ENCODE results near the gene ONECUT2. TPM values are rescaled to one million over a fixed set of nuclear protein-coding genes. Genes with fewer than 3 reads are reported as not detected.

Gene ONECUT2
- total RNA-seq, 2 experiments from 2014 or later, result not detected

DNA sequence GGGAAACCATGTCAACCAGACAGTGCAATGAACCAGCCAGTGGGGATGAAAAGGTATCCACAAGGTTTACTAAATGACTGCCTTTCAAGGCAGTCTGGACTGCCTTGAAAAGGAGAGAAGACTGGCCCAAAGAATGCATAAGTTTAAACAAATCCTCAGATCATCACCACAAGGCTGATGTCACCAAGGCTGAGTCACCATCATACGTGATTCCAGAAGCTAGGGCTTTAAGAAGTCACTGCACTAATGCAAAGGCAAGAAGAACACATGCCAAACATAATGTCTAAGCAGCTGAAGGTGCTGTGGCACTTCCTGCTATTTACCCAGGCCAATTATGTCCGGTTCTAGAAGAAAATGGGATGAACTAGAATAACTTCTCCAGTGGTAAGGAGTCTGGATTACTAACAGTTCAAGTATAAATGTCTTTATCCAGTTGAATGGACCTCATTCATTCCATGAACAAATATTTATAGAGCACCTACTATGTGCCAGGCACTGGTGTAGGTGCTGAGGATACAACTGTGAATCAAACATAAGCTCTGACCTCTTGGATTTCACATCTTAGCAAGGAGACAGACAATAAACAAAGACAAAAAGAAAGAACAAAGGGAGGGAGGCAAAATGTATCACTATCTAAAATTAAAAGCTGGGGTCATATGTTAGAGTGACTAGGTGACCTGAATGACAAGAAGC is 37.6 kb upstream of the ONECUT2 start:
- no peak overlapping the region for H3K4me3 Mint-ChIP-seq

DNA sequence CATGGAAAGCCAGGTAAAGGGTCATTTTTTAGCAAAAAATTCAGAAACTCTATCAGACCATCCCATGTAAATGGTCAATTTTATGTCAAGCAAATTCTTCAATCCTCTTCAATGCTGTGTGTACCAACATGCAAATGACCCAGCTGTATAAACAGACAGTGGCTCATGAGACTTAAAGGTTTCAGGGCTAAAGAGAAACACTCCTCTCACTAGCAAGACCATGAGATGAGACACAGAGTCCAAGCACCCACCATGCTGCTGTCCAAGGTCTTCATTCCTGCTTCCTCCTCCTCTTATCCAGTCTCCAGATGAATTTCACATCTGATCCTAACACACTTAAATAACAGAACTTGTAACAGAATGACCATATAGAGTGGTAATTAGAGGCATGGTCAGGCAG is 30.8 kb upstream of the ONECUT2 start:
- CTCF ChIA-PET, result no interaction called here
- Mint-ChIP-seq H3K9me3 (peaks cover 4% of the 10 kb centered on the region), H3K4me3 (no peak overlapping the region), H3K27me3 (peaks cover 14% of the 10 kb centered on the region), H3K36me3 (ENCODE audit: low read depth) (no peaks in the 10 kb centered on the region), H3K27ac (no peak overlapping the region), H3K4me1 (ENCODE audit: low read depth) (no peaks in the 10 kb centered on the region)
- intact Hi-C loops (cut with micrococcal nuclease), result no loop called here
- DNase-seq (no peak), ATAC-seq (no peak)
- TF ChIP-seq CTCF (IDR thresholded peaks at IDR 0.05), result no peak
- POLR2A ChIA-PET, result interaction anchor here (0.6 kb wide), 2 partner anchors 862 to 1623 kb away, joined by 3 read pairs; no protein-coding TSS in a partner anchor

More for the DNA sequence above, 37.6 kb upstream of the ONECUT2 start:
- DNase-seq (no peak), ATAC-seq (no peak)
- Mint-ChIP-seq H3K9me3 (peaks cover 12% of the 10 kb centered on the region), H3K4me1 (ENCODE audit: low read depth) (no peaks in the 10 kb centered on the region), H3K27me3 (peaks cover 8% of the 10 kb centered on the region), H3K27ac (no peak overlapping the region), H3K36me3 (ENCODE audit: low read depth) (no peaks in the 10 kb centered on the region)
- intact Hi-C loops (cut with micrococcal nuclease), result no loop called here
- TF ChIP-seq CTCF (IDR thresholded peaks at IDR 0.05), result no peak
- CTCF ChIA-PET, result no interaction called here
- POLR2A ChIA-PET, result interaction anchor here (0.6 kb wide), 1 partner anchor 119 kb away, joined by 3 read pairs; no protein-coding TSS in a partner anchor

GRCh38 chr18:57409650-57410049 is 25.5 kb upstream of the ONECUT2 start:
- DNase-seq, result no peak
- Mint-ChIP-seq H3K27ac (no peak overlapping the region), H3K9me3 (peaks cover 4% of the 10 kb centered on the region), H3K4me3 (no peak overlapping the region), H3K4me1 (ENCODE audit: low read depth) (no peaks in the 10 kb centered on the region), H3K27me3 (peaks cover 19% of the 10 kb centered on the region), H3K36me3 (ENCODE audit: low read depth) (no peaks in the 10 kb centered on the region)
- POLR2A ChIA-PET, result no interaction called here
- intact Hi-C loops (cut with micrococcal nuclease), result no loop called here
- CTCF ChIA-PET, result no interaction called here
- TF ChIP-seq CTCF (IDR thresholded peaks at IDR 0.05), result no peak
- no peak for ATAC-seq

GRCh38 chr18:57410749-57411148 is 24.4 kb upstream of the ONECUT2 start:
- POLR2A ChIA-PET, result no interaction called here
- Mint-ChIP-seq H3K4me3 (no peak overlapping the region), H3K27me3 (peaks cover 22% of the 10 kb centered on the region), H3K9me3 (peaks cover 4% of the 10 kb centered on the region), H3K36me3 (ENCODE audit: low read depth) (no peaks in the 10 kb centered on the region), H3K4me1 (ENCODE audit: low read depth) (no peaks in the 10 kb centered on the region), H3K27ac (no peak overlapping the region)
- CTCF ChIA-PET, result no interaction called here
- no peak for TF ChIP-seq CTCF (IDR thresholded peaks at IDR 0.05)
- intact Hi-C loops (cut with micrococcal nuclease), result no loop called here
- no peak for DNase-seq
- no peak for ATAC-seq

DNA sequence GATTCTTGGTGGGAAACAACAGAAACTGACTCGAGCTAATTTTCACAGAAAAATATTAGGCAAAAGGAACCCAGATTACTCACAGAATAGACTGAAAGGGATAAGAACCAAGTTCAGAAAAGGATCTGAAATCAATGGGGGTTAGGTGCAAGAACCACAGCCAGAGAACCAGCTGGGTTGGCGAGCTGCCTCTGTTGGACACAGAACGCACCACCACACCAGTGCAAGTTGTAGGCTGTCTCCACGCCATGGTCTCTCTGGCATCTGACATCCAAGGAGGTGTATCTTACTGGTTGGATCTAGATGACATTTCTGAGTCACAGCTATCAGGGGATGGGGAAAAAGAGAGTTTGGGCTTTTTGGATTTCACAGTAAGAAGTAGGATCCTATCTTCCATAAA is 18.6 kb upstream of the ONECUT2 start:
- CTCF ChIA-PET, result no interaction called here
- intact Hi-C loops (cut with micrococcal nuclease), result no loop called here
- POLR2A ChIA-PET, result no interaction called here
- no peak overlapping the region for H3K4me3 Mint-ChIP-seq
- no peaks in the 10 kb centered on the region for H3K36me3 Mint-ChIP-seq (ENCODE audit: low read depth)
- no peaks in the 10 kb centered on the region for H3K4me1 Mint-ChIP-seq (ENCODE audit: low read depth)
- no peak for ATAC-seq
- no peak for DNase-seq
- peaks cover 3% of the 10 kb centered on the region for H3K9me3 Mint-ChIP-seq
- H3K27me3 Mint-ChIP-seq, result peaks cover 27% of the 10 kb centered on the region
- no peak for TF ChIP-seq CTCF (IDR thresholded peaks at IDR 0.05)
- no peak overlapping the region for H3K27ac Mint-ChIP-seq
